Right lobe of liver (tissue), 6 donors: ENCODE data around the gene SLC10A7. TPM values are rescaled to one million over a fixed set of nuclear protein-coding genes. Genes with fewer than 3 reads are reported as not detected.

Experiments
- ATAC-seq, 4 donors: fragments of 200-7000 bp; cut with Tn5 transposase; one replicate each; pipeline ENCODE4 v1.9.1; 2020; ENCODE audit warnings: mild to moderate bottlenecking in 4 of 4, moderate library complexity in 4 of 4
- DNase-seq, 3 donors: peaks; one replicate each; pipeline ENCODE4 v3.0.0-alpha.2; 2020
- H3K27ac ChIP-seq, 3 donors: fragments of 200-600 bp; one replicate each; pipeline ENCODE4 v1.8.0; 2022
- H3K27me3 ChIP-seq, 2 donors: fragments of 200-600 bp; one replicate each; pipeline ENCODE4 v1.8.0; 2022
- H3K36me3 ChIP-seq, 4 donors: fragments of 200-600 bp; sonication (generic) in 1 of 4; one replicate each; pipeline versions ENCODE4 v1.5.1 to v1.8.0; 2017 to 2022; ENCODE audit warnings: control low read depth in 1 of 4
- H3K4me1 ChIP-seq, 4 donors: fragments of 200-600 bp; sonication (generic) in 1 of 4; one replicate each; pipeline versions ENCODE4 v1.5.1 to v1.8.0; 2017 to 2022; ENCODE audit warnings: control low read depth in 1 of 4
- H3K4me3 ChIP-seq, 3 donors: fragments of 200-600 bp; one replicate each; pipeline ENCODE4 v1.8.0; 2022
- H3K9me3 ChIP-seq, 4 donors: fragments of 200-600 bp; sonication (generic) in 1 of 4; one replicate each; pipeline versions ENCODE4 v1.5.1 to v1.8.0; 2017 to 2022; ENCODE audit warnings: control low read depth in 1 of 4
- CTCF ChIP-seq, 4 donors: fragments of 200-600 bp in 3 of 4; fragments of 450-650 bp in 1 of 4; IDR thresholded peaks; one replicate each; pipeline versions ENCODE4 v1.5.1 to v1.8.0; 2016 to 2022; ENCODE audit warnings: antibody characterized with exemption in 4 of 4, mild to moderate bottlenecking in 2 of 4
- POLR2A ChIP-seq: fragments of 450-650 bp; IDR thresholded peaks from one replicate; pipeline ENCODE4 v1.6.1; 2017; ENCODE audit warnings: antibody characterized with exemption, mild to moderate bottlenecking
- WGBS: methylation state at CpG from one replicate; pipeline ENCODE4 v1.1.6; 2018; ENCODE audit warnings: low coverage, low lambda C conversion rate; ENCODE audit not compliant: insufficient coverage; ENCODE audit errors: missing lambda C conversion rate; 5-methylcytosine and 5-hydroxymethylcytosine counted together
- intact Hi-C, 2 donors: fragments of 100-400 bp; cut with DNase I; formaldehyde crosslinking; loops; one replicate each; pipeline versions ENCODE4 v1.11.2 to v1.14.1; 2022
- total RNA-seq, 6 experiments: library from RNA; depleted of rRNA in 2 of 6; stranded (reverse); fragments of >200 nt in 2 of 6; fragmentation: NEBNext Ultra II Directional in 3 of 6; extraction: Animal tissue kit (Norgen Biotek cat#: 25700) in 3 of 6; gene quantifications; one replicate each; pipeline versions ENCODE4 v1.1.0 to v1.2.4, GENCODE V29; 2016 to 2023
- donor health status: DM: no; HTN: yes; CAD: no.
- donor health status: DM: no; HTN: no; CAD: no.
- donor health status: DM: no; HTN: no; CAD: no.
- donor health status: DM: no; HTN: yes; CAD: no.
- donor health status: DM: no; HTN: yes; CAD: no.

The SLC10A7 gene
- total RNA-seq, 6 experiments from 2014 or later: 6.3 to 13.5 (median 9.5) TPM

- H3K27me3 ChIP-seq: no peaks in the 10 kb centered on the region
- peak in 2 of 3 donors; percentile 22 to 87 for DNase-seq
- peak; percentile 79 to 90 (median 88) for ATAC-seq
- no peaks in the 10 kb centered on the region for H3K4me1 ChIP-seq
- intact Hi-C loops: no loop called here
- H3K36me3 ChIP-seq: no peaks in the 10 kb centered on the region
- no peaks in the 10 kb centered on the region for H3K9me3 ChIP-seq
- 64% methylated on average over 14 of the region's 37 CpGs for WGBS
- no peak overlapping the region for H3K27ac ChIP-seq
- TF ChIP-seq CTCF (IDR thresholded peaks at IDR 0.05): no peak
- TF ChIP-seq POLR2A: no peak
- no peak overlapping the region for H3K4me3 ChIP-seq
Measured at GRCh38 chr4:146445198-146446150, 76.3 kb downstream of the SLC10A7 start.

- DNase-seq (no peak), ATAC-seq (no peak)
- no peak for TF ChIP-seq CTCF (IDR thresholded peaks at IDR 0.05)
- no peak for TF ChIP-seq POLR2A
- Histone ChIP-seq H3K27ac (no peak overlapping the region), H3K4me3 (no peak overlapping the region), H3K36me3 (no peaks in the 10 kb centered on the region), H3K9me3 (no peaks in the 10 kb centered on the region), H3K27me3 (no peaks in the 10 kb centered on the region), H3K4me1 (no peaks in the 10 kb centered on the region)
- 86% methylated on average over 1 of the region's 2 CpGs for WGBS
- intact Hi-C loops: no loop called here
Measured at GRCh38 chr4:146443525-146443924, 78.2 kb downstream of the SLC10A7 start.

GRCh38 chr4:146442801-146443200, 78.9 kb downstream of the SLC10A7 start:
- H3K9me3 ChIP-seq: no peaks in the 10 kb centered on the region
- TF ChIP-seq POLR2A (no peak), CTCF (IDR thresholded peaks at IDR 0.05) (no peak)
- DNase-seq: no peak
- H3K4me3 ChIP-seq: no peak overlapping the region
- no peak overlapping the region for H3K27ac ChIP-seq
- H3K36me3 ChIP-seq: no peaks in the 10 kb centered on the region
- intact Hi-C loops: no loop called here
- H3K4me1 ChIP-seq: no peaks in the 10 kb centered on the region
- H3K27me3 ChIP-seq: no peaks in the 10 kb centered on the region
- 93% methylated on average over 1 of the region's 1 CpG for WGBS
- no peak for ATAC-seq

- 80% methylated on average over 4 of the region's 4 CpGs for WGBS
Measured at GRCh38 chr4:146439999-146440398, 81.7 kb downstream of the SLC10A7 start.

GRCh38 chr4:146439437-146439836, 82.3 kb downstream of the SLC10A7 start:
- no peaks in the 10 kb centered on the region for H3K4me1 ChIP-seq
- no peak overlapping the region for H3K27ac ChIP-seq
- H3K36me3 ChIP-seq: no peaks in the 10 kb centered on the region
- intact Hi-C loops: no loop called here
- no peak for ATAC-seq
- no peaks in the 10 kb centered on the region for H3K27me3 ChIP-seq
- 94% methylated on average over 1 of the region's 1 CpG for WGBS
- H3K4me3 ChIP-seq: no peak overlapping the region
- H3K9me3 ChIP-seq: no peaks in the 10 kb centered on the region
- no peak for TF ChIP-seq POLR2A
- no peak for TF ChIP-seq CTCF (IDR thresholded peaks at IDR 0.05)
- DNase-seq: no peak

More at GRCh38 chr4:146439999-146440398, 81.7 kb downstream of the SLC10A7 start:
- DNase-seq (no peak), ATAC-seq (no peak)
- H3K9me3 ChIP-seq: no peaks in the 10 kb centered on the region
- no peak overlapping the region for H3K4me3 ChIP-seq
- intact Hi-C loops: no loop called here
- no peaks in the 10 kb centered on the region for H3K36me3 ChIP-seq
- H3K27me3 ChIP-seq: no peaks in the 10 kb centered on the region
- H3K27ac ChIP-seq: no peak overlapping the region
- H3K4me1 ChIP-seq: no peaks in the 10 kb centered on the region
- no peak for TF ChIP-seq POLR2A
